HepG2 (cell line): Measurements from ENCODE around the gene GLRA3. TPM values are rescaled to one million over a fixed set of nuclear protein-coding genes. Genes with fewer than 3 reads are reported as not detected.

Source experiments
- ATAC-seq: fragments of 200-7000 bp; cut with Tn5 transposase; 3 replicates; pipeline ENCODE4 v1.9.1; 2020; ENCODE audit warnings: mild to moderate bottlenecking, moderate library complexity
- BruUV-seq: library from RNA; stranded (reverse); fragments of 400-500 nt; replicated peaks from 2 replicates; lab custom pipeline; 2021; lab: Mats Ljungman, UMichigan
- CTCF ChIA-PET: fragments of 300-600 bp; formaldehyde crosslinking; extraction: SDS; loops from one replicate; lab custom pipeline; 2021; ENCODE audit warnings: low total read pairs, inconsistent platforms, low intra/inter-chr PET ratio; lab: Yijun Ruan, JAX
- POLR2A ChIA-PET: fragments of 350-600 bp; sonication (Branson Sonifier 250); formaldehyde crosslinking; loops from one replicate; lab custom pipeline; 2020; ENCODE audit warnings: antibody characterized with exemption, inconsistent platforms; lab: Yijun Ruan, JAX
- DNase-seq: peaks from one replicate; pipeline ENCODE4 v3.0.0-alpha.2; 2015; ENCODE audit warnings: low spot score
- FAIRE-seq: peaks from 3 replicates; lab custom pipeline; 2011; peaks lifted over from hg19 to GRCh38; lab: Jason Lieb, UNC
- H2AFZ ChIP-seq: one replicate; pipeline ENCODE4 v1.6.1; 2011; ENCODE audit warnings: low read length, inconsistent platforms
- H3K27ac ChIP-seq: fragments of 300-600 bp; 3 replicates; pipeline ENCODE4 v1.8.0; 2011; ENCODE audit warnings: mixed run types, mild to moderate bottlenecking, mixed read lengths, low read length, inconsistent platforms; ENCODE audit not compliant: insufficient read depth; ENCODE audit errors: extremely low read length
- H3K27me3 ChIP-seq, 2 experiments: fragments of 200-600 bp in 1 of 2; 2 replicates in 1 of 2; 3 replicates in 1 of 2; pipeline versions ENCODE4 v1.6.0 to v1.8.0; 2011; ENCODE audit warnings: low read length in 2 of 2, mild to moderate bottlenecking in 2 of 2, moderate library complexity in 2 of 2, inconsistent platforms in 1 of 2; ENCODE audit not compliant: insufficient read depth in 2 of 2, control insufficient read depth in 1 of 2
- H3K36me3 ChIP-seq, 2 experiments: fragments of 200-600 bp in 1 of 2; replicated peaks in 1 of 2; 2 replicates in 1 of 2; 3 replicates in 1 of 2; pipeline versions ENCODE4 v1.5.1 to v1.8.0; 2011; ENCODE audit warnings: low read length in 2 of 2, inconsistent platforms in 1 of 2; ENCODE audit not compliant: insufficient read depth in 2 of 2, control insufficient read depth in 1 of 2
- H3K4me1 ChIP-seq: 2 replicates; pipeline ENCODE4 v1.5.1; 2012; ENCODE audit warnings: low read length, inconsistent platforms; ENCODE audit not compliant: insufficient read depth
- H3K4me2 ChIP-seq: 2 replicates; pipeline ENCODE4 v1.6.0; 2011; ENCODE audit warnings: low read depth, low read length, inconsistent platforms
- H3K4me3 ChIP-seq, 3 experiments: fragments of 200-600 bp in 1 of 3; sonication (generic), shearing (Covaris generic) in 1 of 3; replicated peaks in 1 of 3; 2 replicates each; pipeline ENCODE4 v1.5.1; 2011 to 2016; ENCODE audit warnings: low read length in 3 of 3, inconsistent platforms in 2 of 3, low read depth in 2 of 3, mild to moderate bottlenecking in 2 of 3, control low read depth in 1 of 3, mixed read lengths in 1 of 3; ENCODE audit not compliant: insufficient read depth in 1 of 3
- H3K79me2 ChIP-seq: one replicate; pipeline ENCODE4 v1.6.1; 2011; ENCODE audit warnings: low read length, inconsistent platforms; ENCODE audit not compliant: insufficient read depth
- H3K9ac ChIP-seq: 2 replicates; pipeline ENCODE4 v1.6.0; 2011; ENCODE audit warnings: mild to moderate bottlenecking, low read depth, low read length, inconsistent platforms; ENCODE audit not compliant: insufficient read depth
- H3K9me3 ChIP-seq: 2 replicates; pipeline ENCODE4 v1.5.1; 2012; ENCODE audit warnings: mild to moderate bottlenecking, low read length
- H4K20me1 ChIP-seq: 2 replicates; pipeline ENCODE4 v1.6.0; 2011; ENCODE audit warnings: inconsistent platforms, mild to moderate bottlenecking, low read length, moderate library complexity; ENCODE audit not compliant: insufficient read depth
- POGZ ChIP-seq: sonication (generic); formaldehyde crosslinking; IDR thresholded peaks from 2 replicates; pipeline ENCODE4 v1.4.0; 2020; ENCODE audit warnings: mild to moderate bottlenecking, missing genetic modification reagents
- PRPF4 ChIP-seq: fragments of 200-400 bp; formaldehyde crosslinking; IDR thresholded peaks from 2 replicates; pipeline ENCODE4 v1.6.1; 2016; ENCODE audit warnings: low read length, low read depth; ENCODE audit not compliant: poor library complexity, severe bottlenecking
- RBAK ChIP-seq: sonication (generic); formaldehyde crosslinking; IDR thresholded peaks from 2 replicates; pipeline ENCODE4 v1.5.1; 2020; ENCODE audit warnings: mild to moderate bottlenecking, missing genetic modification reagents
- XBP1 ChIP-seq: sonication (generic); formaldehyde crosslinking; IDR thresholded peaks from 2 replicates; pipeline ENCODE4 v1.5.0; 2020; ENCODE audit warnings: missing genetic modification reagents
- ZFAT ChIP-seq: sonication (generic); formaldehyde crosslinking; conservative IDR thresholded peaks from 2 replicates; pipeline ENCODE4 v1.8.1; 2023; ENCODE audit warnings: missing genetic modification reagents, inconsistent platforms
- ZNF747 ChIP-seq: sonication (generic); formaldehyde crosslinking; IDR thresholded peaks from 2 replicates; pipeline ENCODE4 v1.8.1; 2023; ENCODE audit warnings: missing genetic modification reagents, mild to moderate bottlenecking, borderline replicate concordance
- WGBS: methylation state at CpG from one replicate; pipeline ENCODE4 v1.1.6; 2017; ENCODE audit warnings: low lambda C conversion rate; 5-methylcytosine and 5-hydroxymethylcytosine counted together
- in situ Hi-C: cut with HindIII; loops from 2 replicates; pipeline ENCODE4 v1.10.0; 2017; ENCODE audit warnings: low pct_unique_long_range_greater_than_20kb; ENCODE audit not compliant: extremely low pct_ligation_motif_present
- intact Hi-C: fragments of 100-400 bp; cut with micrococcal nuclease; formaldehyde crosslinking; loops from one replicate; pipeline ENCODE4 v1.10.0; 2022; ENCODE audit not compliant: unreplicated experiment
- polyA plus RNA-seq, 8 experiments: library from polyadenylated mRNA; depleted of rRNA in 3 of 8; stranded (reverse) in 7 of 8; unstranded in 1 of 8; fragments of >200 nt; fragmentation: Illumina TruSeq in 4 of 8; extraction: Trizol in 4 of 8; gene quantifications; 2 replicates each; pipeline versions ENCODE4 v1.2.1 to v1.2.3, GENCODE V29; 2011 to 2016; ENCODE audit warnings: low read depth in 4 of 8, missing spikeins in 1 of 8, mixed read lengths in 1 of 8; ENCODE audit not compliant: insufficient read depth in 1 of 8
- total RNA-seq, 5 experiments: library from RNA; depleted of rRNA; stranded (reverse); fragments of >200 nt; fragmentation: Illumina TruSeq; extraction: Trizol; gene quantifications; 2 replicates each; pipeline ENCODE4 v1.2.3, GENCODE V29; 2016; ENCODE audit warnings: low read depth in 1 of 5
- TF ChIP-seq, protein P1 (sequence below): sonication (generic); formaldehyde crosslinking; IDR thresholded peaks from 2 replicates; pipeline ENCODE4 v1.4.0; 2020; ENCODE audit warnings: mild to moderate bottlenecking, missing genetic modification reagents, borderline replicate concordance
- TF ChIP-seq, protein P2 (sequence below): sonication (generic); formaldehyde crosslinking; IDR thresholded peaks from 2 replicates; pipeline ENCODE4 v1.4.0; 2020; ENCODE audit warnings: missing genetic modification reagents

Gene GLRA3
- total and polyA plus RNA-seq, 2 of the 13 experiments (the other 11 are each of a cell fraction or from before 2014, with no cell fraction given) = not detected

DNA sequence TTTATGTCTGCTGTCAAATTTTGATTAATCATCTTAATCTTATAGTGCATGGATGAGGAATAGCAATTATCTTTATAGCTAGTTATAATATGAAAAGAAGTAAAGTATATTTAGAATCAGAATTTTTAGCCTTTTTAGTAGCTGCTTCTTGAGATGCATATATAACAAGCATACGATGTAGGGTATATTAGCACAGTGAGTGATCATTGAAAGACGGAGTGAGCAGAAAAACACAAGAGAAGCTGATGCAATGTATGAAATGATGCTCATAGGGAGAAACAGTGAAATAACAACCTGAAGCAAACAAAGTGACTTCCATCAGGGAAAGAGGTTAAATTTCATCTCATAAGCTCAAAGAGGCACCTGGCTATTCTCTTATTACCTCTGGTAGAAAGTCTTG is 77.0 kb downstream of the GLRA3 start:
- TF ChIP-seq ZFAT (CRISPR knock-in tag) (no peak), PRPF4 (no peak), RBAK (CRISPR knock-in tag) (no peak), ZNF747 (CRISPR knock-in tag) (no peak), XBP1 (CRISPR knock-in tag) (no peak), POGZ (CRISPR knock-in tag) (no peak)
- TF ChIP-seq, protein P1, sequence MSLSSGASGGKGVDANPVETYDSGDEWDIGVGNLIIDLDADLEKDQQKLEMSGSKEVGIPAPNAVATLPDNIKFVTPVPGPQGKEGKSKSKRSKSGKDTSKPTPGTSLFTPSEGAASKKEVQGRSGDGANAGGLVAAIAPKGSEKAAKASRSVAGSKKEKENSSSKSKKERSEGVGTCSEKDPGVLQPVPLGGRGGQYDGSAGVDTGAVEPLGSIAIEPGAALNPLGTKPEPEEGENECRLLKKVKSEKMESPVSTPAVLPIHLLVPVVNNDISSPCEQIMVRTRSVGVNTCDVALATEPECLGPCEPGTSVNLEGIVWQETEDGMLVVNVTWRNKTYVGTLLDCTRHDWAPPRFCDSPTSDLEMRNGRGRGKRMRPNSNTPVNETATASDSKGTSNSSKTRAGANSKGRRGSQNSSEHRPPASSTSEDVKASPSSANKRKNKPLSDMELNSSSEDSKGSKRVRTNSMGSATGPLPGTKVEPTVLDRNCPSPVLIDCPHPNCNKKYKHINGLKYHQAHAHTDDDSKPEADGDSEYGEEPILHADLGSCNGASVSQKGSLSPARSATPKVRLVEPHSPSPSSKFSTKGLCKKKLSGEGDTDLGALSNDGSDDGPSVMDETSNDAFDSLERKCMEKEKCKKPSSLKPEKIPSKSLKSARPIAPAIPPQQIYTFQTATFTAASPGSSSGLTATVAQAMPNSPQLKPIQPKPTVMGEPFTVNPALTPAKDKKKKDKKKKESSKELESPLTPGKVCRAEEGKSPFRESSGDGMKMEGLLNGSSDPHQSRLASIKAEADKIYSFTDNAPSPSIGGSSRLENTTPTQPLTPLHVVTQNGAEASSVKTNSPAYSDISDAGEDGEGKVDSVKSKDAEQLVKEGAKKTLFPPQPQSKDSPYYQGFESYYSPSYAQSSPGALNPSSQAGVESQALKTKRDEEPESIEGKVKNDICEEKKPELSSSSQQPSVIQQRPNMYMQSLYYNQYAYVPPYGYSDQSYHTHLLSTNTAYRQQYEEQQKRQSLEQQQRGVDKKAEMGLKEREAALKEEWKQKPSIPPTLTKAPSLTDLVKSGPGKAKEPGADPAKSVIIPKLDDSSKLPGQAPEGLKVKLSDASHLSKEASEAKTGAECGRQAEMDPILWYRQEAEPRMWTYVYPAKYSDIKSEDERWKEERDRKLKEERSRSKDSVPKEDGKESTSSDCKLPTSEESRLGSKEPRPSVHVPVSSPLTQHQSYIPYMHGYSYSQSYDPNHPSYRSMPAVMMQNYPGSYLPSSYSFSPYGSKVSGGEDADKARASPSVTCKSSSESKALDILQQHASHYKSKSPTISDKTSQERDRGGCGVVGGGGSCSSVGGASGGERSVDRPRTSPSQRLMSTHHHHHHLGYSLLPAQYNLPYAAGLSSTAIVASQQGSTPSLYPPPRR (CRISPR knock-in tag) = no peak
- TF ChIP-seq, protein P2, sequence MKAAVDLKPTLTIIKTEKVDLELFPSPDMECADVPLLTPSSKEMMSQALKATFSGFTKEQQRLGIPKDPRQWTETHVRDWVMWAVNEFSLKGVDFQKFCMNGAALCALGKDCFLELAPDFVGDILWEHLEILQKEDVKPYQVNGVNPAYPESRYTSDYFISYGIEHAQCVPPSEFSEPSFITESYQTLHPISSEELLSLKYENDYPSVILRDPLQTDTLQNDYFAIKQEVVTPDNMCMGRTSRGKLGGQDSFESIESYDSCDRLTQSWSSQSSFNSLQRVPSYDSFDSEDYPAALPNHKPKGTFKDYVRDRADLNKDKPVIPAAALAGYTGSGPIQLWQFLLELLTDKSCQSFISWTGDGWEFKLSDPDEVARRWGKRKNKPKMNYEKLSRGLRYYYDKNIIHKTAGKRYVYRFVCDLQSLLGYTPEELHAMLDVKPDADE (CRISPR knock-in tag) = no peak
- Histone ChIP-seq H3K4me1 (no peaks in the 10 kb centered on the region), H3K9me3 (no peaks in the 10 kb centered on the region), H3K27ac (no peak overlapping the region), H3K79me2 (no peaks in the 10 kb centered on the region), H4K20me1 (no peaks in the 10 kb centered on the region), H3K36me3 (no peaks in the 10 kb centered on the region), H3K4me2 (no peak overlapping the region), H3K27me3 (no peaks in the 10 kb centered on the region), H2AFZ (no peak overlapping the region), H3K4me3 (no peak overlapping the region), H3K9ac (no peak overlapping the region)
- DNase-seq (no peak), ATAC-seq (no peak), FAIRE-seq (no peak)
- WGBS = 0% methylated on average over 2 of the region's 2 CpGs
- intact Hi-C loops = no loop called here
- no TSS peak for BruUV-seq
- CTCF ChIA-PET = no interaction called here
- POLR2A ChIA-PET = no interaction called here
- in situ Hi-C loops = no loop called here
